GM18907 (cell line): ENCODE measurements around the gene GPR150.
A peak's percentile ranks its signal among the peaks of the same experiment; 100 is the strongest.

Experiments used
- ATAC-seq: cut with Tn5 transposase; IDR thresholded peaks from one replicate; pipeline ENCODE4 v1.9.1; 2021; ENCODE audit warnings: mild to moderate bottlenecking, moderate library complexity; ENCODE audit not compliant: unreplicated experiment

GPR150 gene

GRCh38 chr5:95620030-95620869 lies at the start of gene GPR150:
GPR150 (plus strand) TSS chr5:95620087; CDS start chr5:95620276, 189 bp downstream.
- ATAC-seq, result peak; percentile 67

DNA sequence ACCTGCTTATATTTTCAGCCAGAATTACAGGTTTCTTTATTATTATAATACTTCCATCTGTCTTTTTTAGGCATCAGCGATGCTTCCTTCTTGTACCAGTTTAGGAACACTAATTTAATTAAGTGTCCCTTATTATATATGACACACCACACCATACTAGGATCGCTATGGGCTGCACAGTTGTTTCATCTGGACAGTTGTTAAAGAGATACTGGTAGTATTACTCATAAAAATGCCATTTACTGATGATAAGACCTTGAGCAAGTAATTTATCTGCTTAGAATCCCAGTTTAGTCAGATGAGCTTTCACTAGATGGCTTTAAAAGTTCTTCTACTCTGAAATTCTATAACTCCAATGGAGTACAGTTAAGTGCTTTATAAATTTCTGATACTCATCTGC lies 47.9 kb upstream of the GPR150 start:
- no peak for ATAC-seq

- ATAC-seq, result no peak
These were observed 38.3 kb upstream of the GPR150 start for GRCh38 chr5:95581576-95581975.

DNA sequence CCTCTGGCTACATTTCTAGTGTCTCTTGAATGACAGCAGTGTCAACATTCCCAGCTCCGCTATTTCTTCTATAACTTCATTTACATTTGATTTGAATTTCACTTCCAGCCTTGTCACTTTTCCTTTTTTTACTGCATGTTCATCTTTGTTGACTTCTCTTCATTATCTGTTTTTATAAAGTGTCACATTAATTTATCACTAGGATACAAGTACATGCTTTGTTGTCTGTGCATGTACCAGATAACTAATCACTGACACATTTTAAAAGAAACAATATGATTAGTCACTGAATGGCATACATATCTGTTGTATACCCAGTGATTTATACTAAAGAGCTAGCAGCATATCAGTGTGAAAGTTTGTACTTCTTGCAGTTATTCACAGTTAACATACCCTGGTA lies 35.9 kb upstream of the GPR150 start:
- no peak for ATAC-seq

DNA sequence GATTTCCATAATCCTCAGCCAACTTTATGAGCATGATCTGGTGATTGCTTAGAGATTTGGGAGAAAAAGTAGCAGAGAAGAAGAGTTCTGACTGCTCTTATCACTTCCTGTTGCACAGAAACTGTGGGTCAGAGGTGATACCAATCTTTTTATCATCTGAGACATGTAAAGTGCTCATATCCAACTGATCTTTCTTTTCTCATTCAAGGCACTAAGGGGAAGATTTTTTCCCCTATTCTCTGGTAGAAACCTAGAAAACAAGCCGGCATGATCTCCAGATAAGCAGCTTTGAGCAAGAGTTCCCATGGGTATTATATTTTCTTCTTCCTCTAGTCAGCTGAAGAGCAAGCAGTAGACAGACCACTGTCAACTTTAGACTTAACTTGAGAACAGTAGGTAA lies 29.0 kb upstream of the GPR150 start:
- ATAC-seq, result no peak

GRCh38 chr5:95591490-95591901 lies 28.4 kb upstream of the GPR150 start:
- no peak for ATAC-seq

- no peak for ATAC-seq
These were observed 24.5 kb upstream of the GPR150 start for GRCh38 chr5:95595289-95595931.

GRCh38 chr5:95599252-95599651 lies 20.6 kb upstream of the GPR150 start:
- no peak for ATAC-seq

DNA sequence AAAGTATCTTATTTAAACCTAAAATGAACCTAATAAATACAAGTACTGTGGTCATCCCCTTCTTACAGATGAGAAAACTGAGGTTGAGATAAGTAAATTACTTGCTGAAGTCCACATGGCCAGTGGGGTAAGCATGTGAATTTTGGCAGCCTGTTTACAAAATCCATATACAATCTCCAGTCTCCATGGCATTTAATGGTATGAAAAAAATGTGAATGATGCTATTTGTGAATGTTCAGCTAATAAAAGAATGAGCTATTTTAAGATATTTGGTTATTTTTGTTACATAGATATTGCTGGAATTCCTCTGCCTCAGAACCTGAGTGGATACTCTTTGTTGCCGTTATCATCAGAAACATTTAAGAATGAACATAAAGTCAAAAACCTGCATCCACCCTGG lies 19.3 kb upstream of the GPR150 start:
- ATAC-seq, result no peak

GRCh38 chr5:95605786-95606185 lies 14.1 kb upstream of the GPR150 start:
- ATAC-seq, result no peak

DNA sequence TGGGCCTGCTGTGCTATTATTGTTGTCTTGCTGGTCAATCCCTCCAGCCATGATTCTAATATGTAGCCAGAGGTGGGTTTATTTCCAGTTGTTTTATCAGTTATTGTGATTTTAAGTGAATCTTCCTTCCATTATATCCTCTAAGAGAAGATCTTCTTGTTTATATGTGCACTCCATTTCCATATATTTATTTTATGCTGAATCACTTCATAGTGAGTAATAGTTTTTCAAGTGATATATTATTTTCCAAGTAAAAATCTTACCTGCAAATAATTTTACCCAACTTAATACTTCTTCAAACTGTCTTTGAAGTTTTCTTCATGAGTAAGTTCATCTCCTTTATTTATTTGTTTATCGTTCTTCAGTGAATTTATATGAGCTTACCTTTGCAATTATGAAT lies 13.5 kb upstream of the GPR150 start:
- ATAC-seq, result no peak

- ATAC-seq, result no peak
These were observed 10.2 kb upstream of the GPR150 start for GRCh38 chr5:95609711-95610110.

GRCh38 chr5:95610546-95610945 lies 9.3 kb upstream of the GPR150 start:
- no peak for ATAC-seq

DNA sequence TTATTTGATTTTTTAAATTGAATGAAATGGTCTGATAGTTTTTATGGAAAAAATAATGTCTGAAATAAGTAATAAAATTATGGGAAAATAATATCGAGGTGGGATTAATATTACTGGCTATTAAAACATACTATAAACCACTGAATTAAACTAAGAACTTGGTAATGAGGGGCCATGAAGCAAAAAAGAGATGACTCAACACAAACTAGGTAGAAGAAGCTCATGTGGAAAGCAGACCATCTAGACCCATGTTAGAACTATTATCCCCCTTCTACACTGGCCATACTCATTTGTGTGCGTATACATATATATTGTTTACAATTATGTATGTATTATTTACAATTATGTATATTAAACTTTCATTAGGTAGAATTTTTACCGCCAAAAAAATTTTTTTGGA lies 8.5 kb upstream of the GPR150 start:
- ATAC-seq, result no peak

- no peak for ATAC-seq
These were observed 6.4 kb upstream of the GPR150 start for GRCh38 chr5:95613514-95613913.

DNA sequence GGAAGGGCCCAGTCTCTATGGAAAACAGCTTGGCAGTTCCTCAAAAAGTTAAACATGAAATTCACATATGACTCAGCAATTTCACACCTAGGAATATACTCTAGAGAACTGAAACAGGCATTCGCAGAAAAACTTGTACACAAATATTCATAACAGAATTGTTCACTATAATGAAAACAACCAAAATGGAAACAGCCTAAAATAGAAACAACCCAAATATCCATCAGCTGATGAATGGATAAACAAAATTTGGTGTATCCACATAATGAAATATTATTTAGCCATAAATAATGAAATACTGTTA lies 4.8 kb upstream of the GPR150 start:
- ATAC-seq, result no peak

- ATAC-seq, result no peak
These were observed 2.8 kb upstream of the GPR150 start for GRCh38 chr5:95617057-95617456.

- ATAC-seq, result no peak
These were observed 791 bp upstream of the GPR150 start for GRCh38 chr5:95619096-95619495.

- no peak for ATAC-seq
These were observed 315 bp upstream of the GPR150 start for GRCh38 chr5:95619514-95620029.

DNA sequence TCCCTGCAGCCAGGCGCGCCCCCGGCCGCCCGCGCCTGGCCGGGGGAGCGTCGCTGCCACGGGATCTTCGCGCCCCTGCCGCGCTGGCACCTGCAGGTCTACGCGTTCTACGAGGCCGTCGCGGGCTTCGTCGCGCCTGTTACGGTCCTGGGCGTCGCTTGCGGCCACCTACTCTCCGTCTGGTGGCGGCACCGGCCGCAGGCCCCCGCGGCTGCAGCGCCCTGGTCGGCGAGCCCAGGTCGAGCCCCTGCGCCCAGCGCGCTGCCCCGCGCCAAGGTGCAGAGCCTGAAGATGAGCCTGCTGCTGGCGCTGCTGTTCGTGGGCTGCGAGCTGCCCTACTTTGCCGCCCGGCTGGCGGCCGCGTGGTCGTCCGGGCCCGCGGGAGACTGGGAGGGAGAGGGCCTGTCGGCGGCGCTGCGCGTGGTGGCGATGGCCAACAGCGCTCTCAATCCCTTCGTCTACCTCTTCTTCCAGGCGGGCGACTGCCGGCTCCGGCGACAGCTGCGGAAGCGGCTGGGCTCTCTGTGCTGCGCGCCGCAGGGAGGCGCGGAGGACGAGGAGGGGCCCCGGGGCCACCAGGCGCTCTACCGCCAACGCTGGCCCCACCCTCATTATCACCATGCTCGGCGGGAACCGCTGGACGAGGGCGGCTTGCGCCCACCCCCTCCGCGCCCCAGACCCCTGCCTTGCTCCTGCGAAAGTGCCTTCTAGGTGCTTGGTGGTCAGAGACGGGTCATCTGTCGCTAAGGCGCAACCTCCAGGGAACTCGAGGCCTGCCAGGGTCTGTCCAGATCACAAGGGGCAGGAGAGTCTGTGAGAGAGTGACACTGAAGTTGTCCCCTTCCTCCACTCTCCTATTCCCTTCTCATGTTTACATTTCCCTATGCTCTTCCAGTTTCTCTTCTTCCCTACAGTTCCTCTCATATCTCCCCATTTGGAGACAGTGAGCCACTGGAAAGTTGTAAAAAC lies 1.3 kb downstream of the GPR150 start:
- ATAC-seq, result peak; percentile 55
